HK-2 (cell line): ENCODE measurements around the gene NECAB2.

ENCODE experiments used
- DNase-seq: peaks from one replicate; pipeline ENCODE4 v3.0.0-alpha.2; 2018; ENCODE audit not compliant: unreplicated experiment

NECAB2 gene

DNA sequence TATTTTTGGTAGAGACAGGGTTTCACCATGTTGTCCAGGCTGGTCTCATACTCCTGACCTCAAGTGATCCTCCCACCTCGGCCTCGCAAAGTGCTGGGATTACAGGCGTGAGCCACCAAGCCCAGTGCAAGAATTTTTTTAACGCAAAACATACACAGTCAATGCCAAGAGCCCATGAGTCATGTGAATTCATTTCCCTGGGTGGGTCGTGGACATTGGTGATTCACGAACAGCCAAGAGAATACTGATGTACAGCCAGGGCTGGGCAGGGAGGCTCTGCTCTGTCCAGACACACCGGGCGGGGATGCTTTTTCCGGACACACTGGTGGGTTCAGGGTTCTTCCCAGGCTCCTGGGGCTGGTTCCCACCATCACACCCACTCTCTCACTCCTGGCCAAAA lies 56.8 kb downstream of the NECAB2 start:
- DNase-seq = no peak

DNA sequence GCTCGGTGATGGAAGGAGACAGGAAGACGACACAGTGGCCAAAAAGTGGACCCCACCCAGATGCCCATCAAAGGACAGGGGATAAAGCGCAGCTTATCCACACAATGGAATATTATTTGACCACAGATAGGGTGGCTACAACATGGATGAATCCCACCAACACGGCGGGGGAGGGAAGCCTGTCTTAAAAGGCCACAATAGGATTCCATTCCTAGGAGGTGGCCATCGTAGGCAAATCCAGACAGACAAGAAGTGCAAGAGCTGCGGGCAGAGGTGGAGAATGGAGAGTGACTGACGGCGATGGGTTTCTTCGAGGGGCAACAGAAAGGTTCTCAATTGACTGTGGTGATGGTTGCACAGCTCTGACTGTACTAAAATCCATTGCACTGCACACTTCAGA lies 58.6 kb downstream of the NECAB2 start:
- DNase-seq = no peak

DNA sequence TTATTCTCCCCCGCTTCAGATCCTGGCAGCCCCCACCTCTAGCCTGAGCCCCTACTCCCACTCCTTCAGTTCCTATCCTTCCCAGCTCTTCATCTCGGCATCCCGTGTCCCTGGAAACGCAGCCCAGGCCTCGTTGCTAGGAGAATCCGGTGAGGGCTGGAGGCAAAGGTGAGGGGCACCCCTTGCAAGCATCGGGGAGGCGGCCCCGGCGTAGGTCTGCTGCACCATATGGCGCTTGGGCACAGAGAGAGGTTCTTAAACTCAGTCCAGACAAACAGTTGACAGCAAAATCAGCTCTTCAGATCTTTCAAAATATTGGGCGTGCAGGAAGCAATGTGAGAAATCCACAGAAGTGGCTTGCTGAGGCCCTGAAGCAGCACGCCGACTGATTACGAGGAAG lies 59.6 kb downstream of the NECAB2 start:
- no peak for DNase-seq

DNA sequence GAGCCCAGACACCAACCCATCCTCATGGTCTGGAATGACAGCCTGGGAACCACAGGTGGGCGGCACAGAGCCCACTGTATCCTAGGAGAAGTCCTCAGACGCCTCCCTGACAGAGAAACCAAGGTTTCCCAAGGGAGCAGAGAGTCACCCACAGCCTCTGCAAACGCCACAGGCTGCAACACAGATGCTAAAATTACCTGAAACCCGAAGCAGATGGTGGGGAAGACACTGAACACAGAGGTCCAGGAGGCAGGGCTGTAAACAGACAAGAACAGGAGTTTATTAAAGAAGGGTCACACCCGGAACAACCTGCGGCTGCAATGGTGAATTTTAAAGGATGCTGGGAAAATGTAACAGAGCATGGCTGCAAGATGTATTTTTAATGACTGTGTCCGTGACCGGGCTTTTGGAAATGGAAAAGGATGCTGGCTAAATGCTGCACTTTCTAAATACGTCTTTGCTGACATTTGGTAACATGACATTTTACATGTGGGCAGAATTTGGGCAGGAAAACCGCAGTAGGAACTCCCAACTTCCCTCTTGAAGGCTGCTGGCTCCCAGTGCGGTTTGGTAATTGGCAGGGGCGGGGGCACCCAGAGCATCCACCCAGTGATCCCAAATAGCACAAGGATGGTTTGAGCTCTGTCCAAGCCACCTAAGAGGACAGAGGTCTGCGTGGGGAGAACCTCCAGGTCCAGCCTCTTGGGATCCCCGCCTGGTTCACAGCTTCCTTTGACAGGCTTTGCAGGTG lies 61.4 kb downstream of the NECAB2 start:
- no peak for DNase-seq

DNA sequence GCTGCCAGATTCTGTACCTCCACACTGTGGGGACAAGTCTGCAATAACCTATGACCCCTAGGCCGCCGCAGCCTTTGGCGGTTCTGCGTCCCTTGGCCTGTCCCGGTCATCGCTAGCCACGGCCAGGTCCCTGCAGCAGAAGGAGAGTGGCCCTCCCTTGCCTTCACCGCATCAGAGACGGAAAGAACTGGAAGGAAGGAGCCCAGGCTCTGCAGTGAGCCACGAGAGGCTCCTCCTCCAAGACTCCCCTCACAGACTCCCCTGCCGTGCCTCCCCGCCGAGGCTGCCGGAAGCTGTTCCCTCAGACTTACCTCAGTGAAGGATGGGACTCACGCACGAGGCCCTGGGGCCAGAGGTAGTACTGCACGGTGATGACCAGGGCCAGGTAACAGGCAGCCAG lies 63.5 kb downstream of the NECAB2 start:
- DNase-seq = no peak

DNA sequence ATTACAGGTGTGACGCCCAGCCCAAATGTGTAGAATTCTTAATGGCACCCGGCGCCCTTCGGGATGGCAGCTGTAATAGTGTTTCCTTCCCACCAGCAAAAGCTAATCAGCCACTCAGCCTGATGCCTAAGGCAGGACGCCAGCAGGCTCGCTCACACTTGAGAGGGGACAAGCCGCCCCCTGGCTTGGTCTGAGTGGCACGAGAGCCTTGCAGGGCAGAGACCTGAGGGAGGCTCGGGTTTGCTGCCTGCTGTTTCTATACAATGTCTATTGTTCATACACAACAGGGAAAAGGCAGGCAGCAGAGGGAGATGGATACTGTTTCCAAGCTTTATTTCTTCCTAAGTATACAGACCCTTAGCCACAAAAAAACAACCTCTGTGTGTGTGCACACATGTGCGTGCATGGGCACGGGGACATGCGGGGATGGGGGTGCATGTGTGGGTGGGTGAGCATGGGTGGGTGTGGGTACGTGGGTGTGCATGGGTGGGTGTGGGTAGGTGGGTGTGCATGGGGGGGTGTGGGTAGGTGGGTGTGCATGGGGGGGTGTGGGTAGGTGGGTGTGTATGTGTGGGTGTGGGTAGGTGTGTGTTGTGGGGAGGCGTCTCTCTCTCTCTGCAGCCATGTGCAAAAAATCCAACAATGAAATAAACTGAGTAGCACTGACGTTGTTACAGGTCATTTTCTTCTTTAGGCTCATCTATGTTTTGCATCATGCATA lies 64.6 kb downstream of the NECAB2 start:
- no peak for DNase-seq

DNA sequence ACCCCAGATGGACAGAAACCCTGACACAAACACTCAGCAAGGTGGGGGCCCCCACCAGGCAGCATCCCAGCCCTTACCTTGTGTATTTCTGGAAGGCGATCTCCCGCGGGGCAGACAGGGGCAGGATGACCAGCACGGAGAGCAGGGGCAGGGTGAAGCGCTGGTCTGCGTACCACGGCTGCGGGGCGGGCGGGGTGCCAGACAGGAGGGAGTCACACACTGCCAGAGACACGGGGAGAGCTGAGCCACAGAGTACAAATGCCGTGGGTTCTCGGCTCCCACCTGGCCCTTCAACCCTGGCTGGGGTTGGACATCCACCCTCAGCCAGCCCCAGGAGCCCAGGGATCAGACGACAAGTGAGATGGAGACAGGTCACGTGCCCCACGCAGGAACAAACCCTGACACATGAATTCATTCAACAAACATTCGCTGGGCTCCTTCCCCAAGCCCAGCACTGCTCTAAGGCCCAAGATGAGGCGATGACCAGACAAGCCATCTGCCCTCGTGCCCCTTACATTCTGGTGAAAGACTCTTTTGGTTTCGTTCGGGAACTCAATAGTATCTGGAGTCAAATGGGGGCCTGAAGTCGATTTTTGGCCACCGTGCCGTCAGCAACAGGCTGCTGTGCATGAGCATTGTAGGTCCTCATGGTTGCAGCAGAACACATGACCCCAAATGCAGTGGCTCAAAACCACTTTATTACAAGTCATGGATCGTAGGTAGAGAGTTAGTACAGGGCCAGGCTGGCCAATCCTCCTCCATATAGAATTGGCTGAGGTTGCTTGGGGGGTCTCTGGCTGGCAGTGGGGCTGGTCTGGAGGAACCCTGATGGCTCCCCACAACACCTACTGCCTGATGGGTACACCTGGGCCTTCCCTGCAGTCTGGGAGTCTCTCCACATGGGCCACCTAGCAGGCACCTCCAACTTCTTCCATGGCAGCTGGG lies 65.5 kb downstream of the NECAB2 start:
- no peak for DNase-seq

DNA sequence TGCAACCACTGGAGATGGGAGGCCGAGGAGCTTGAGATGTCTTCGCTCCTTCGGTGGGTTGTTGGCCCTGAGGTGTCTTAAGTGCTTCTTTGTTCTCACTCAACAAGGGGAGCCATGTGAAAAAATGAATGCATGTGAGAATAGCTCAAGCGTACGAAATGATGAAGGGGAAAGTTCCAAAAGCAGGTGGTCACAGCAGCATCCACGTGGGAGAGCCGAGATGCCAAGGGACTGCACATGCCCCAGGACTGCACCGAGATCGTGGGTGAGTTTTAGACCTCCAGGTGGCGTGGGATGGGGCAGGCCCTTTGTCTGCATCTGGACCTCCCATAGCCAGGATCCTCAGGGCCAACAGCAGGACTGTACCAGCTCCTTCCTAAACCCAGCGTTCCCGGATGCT lies 66.5 kb downstream of the NECAB2 start:
- no peak for DNase-seq

DNA sequence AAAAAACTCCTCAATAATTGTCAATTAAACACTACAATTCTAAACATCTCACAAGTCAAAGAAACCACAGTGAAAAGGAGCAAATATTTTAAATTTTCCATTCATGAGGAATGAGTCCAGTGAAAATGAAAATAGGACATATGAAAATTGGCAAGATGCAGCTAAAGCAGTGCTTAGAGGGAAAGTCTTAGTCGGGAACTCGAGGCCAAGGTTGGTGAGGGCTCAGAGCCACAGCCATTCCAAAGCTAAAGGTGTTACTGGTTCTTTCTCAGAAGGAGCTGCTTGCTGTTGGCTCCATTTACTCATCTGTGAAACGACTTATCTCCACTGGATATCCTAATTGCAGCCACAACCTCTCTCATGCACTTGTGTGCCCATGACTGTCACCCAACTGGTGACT lies 68.1 kb downstream of the NECAB2 start:
- DNase-seq = no peak

DNA sequence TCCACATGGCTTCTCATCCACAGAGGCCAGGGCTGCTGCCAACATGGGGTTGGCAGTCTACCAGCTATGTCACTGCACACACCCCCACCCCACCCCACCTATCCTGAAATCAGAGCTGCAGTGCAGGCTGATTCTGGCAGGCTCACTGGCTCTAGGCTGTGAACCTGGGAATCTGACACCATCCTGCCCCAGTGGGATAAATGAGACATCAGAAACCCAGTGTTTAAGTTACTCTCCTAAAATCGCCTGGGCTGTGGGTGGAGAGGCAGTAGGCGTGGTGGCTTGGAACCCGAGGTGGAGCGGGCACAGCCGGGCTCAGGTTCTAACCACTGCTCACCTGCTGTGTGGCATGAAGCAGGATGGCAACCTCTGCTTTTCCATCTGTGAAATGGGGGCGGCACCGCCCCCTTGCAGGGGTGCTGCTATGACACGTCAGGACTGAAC lies 69.0 kb downstream of the NECAB2 start:
- no peak for DNase-seq

DNA sequence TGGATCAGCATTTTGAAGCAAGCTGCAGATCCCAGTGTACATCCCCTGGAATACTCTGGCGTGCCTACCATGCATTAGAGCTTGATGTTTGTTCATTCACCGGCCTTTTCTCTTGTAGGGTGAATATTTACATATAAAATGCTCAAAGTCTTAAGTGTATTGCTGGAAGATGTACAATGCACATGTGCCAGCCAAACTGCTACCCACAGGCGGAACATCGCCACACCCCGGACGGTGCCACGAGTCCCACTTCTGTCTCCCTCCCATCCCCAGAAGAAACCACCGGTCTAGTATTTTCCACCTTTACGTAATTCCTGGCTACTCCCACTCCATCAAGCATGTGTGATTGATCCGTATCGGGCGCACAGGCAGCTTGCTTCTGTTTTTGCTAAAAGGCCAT lies 70.4 kb downstream of the NECAB2 start:
- no peak for DNase-seq

DNA sequence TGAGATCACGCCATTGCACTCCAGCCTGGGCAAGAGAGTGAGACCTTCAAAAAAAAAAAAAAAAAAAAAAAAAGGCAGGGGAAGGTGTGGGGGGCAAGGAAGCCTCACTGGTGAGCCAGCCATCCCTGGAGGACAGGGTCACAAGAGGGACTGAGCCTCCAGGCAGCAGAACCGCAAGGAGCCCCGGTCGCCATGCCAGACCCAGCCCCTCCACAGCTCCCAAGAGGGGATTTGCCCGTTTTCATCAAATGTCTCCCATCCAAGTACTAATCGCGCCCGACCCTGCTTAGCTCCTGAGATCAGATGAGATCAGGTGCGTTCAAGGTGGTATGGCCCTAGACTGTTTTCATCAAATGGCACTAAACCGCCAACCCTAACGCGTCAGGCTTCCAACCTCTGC lies 71.7 kb downstream of the NECAB2 start:
- DNase-seq = no peak

DNA sequence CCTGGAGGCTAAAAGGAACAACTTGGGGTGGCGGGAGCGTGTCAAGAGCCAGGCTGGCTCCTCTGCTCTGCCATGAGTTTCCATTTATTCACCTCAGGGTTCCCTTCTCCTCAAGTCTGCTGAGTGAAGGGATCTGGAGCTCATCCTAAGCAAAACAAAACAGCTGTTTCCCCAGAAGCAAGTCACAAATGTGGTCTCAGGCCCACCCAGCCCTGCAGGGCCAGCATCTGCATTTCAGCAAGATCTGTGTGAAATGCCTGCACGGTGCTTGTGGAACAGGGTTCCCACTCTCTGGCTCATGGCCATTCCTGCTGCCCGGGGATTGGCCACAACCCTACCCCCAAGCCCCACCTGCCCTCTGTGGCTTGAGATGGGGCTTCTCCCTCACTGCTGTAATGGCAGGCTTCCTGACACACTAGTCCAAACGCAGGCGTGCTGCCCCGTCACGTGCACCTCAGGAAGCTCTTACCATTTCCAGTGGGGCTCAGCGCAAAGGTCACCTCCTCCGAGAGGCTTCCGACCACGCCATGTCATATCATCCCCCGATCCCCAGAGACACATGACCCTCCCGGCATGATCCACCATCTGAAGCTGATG lies 72.3 kb downstream of the NECAB2 start:
- DNase-seq = no peak

DNA sequence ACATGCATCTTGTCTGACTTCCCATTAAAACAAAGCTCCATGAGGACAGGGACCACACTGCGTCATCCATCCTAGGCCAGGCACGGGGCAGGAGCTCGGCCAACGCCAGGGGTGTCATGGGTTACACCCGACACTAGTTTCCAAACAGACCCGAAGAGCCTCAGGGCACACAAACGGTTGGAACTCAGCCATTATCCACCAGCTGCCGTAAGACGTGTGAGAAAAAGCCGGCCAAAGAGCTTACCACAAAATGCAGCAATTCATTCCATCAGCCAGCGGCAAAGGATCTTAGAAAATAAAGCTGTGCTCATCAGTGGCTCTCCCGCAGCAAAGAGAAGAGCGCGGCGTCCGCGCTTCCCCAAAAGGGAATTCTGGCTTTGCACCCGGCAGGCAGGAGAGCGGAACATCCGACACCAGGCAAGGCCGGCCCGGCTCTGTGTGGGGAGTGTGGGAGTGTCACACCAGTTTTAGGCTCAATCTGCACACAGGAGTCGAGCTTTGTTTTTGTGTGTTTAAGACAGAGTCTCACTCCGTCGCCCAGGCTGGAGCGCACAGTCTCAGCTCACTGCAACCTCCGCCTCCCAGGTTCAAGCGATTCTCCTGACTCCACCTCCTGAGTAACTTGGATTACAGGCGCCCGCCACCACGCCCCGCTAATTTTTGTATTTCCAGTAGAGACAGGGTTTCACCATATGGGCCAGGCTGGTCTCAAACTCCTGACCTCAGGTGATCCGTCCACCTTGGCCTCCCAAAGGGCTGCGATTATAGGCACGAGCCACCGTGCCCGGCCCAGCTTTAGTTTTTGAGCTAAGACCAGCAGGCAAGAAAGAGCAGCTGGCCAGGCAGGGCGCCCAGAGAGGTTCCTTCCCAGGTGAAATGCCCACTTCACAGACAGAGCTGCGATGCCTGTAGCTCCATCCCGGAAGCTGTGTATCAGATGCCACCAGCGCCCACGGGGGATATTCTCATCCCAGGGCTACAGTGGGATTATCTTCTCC lies 73.1 kb downstream of the NECAB2 start:
- no peak for DNase-seq

DNA sequence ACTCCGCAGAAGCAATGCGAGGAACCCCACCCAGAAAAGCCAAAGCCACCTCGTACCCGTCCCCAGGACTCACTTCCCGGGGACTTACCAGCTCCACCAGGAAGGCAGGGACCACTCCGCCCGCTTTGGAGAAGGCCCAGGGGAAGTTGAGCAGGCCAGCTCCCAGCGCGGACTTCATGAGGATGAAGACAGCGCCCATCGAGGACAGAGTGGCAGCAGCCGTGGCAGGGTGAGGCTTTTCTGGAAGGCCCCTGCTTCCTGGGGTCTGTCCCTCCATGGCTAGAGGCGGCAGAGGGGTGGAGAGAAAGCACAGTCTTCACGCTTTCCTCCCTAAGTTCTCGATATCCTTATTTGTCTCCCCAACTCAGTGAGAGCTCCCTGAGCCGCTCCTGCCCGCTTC lies 73.8 kb downstream of the NECAB2 start:
- DNase-seq = no peak

DNA sequence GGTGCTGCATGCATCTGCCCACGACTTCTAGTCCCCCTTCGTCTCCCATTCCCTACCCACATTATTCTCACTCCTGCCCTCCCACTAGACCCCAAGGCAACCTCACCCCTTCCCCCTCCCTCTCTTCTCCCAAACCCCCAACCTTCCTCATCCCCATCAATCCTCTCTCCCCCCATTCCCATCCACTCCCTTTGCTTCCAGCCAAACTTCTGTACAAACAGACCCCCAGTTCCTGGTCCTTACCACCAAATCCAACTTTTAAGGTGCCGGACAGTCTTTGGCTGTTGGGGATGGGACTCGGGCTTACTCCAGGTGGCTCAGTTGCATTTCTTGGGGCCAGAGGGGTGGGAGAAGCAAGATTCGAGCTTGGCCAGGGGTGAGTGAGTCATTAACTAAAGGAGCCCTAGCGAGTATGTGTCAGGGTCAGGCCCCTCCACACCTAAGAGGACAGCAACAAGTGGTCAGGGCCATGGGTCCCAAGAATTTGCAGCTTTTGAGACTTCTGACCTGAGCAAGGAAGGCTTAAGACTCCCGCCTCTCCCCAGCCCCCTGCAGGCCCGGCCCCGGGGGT lies 74.3 kb downstream of the NECAB2 start, which contains the start of gene SLC38A8:
Gene SLC38A8, minus strand, starts transcription at position 488 of the 571 bp plus-strand sequence. CDS start 638 bp downstream, outside the sequence.
- no peak for DNase-seq

DNA sequence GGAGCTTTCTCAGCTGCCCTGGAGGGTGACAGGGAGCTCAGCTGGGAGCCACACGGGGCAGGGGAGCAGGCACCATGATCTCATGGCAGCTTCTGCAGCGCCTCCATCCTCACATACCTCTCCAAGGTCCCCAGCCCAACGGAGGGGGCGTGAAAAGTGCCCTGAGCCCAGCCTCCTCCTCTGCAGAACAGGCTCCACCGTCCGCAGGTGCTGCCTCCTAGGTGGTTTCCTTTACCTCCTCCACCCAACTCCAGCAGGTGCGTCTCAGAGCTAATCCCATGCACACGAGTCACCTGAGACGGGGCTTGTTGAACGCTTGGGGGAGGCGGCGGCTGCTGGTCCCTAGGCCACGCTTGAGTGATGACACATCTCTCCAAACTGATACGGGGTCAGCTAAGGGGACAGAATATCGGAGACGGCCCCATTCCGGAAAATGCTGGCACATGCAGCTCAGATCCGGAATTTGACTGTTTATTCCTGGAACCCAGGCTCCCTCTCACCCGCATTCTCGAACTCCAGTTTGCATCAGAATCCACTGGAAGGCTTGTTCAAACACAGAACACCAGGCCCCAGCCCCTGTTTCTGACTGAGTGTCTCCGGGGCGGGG lies 74.9 kb downstream of the NECAB2 start:
- no peak for DNase-seq

DNA sequence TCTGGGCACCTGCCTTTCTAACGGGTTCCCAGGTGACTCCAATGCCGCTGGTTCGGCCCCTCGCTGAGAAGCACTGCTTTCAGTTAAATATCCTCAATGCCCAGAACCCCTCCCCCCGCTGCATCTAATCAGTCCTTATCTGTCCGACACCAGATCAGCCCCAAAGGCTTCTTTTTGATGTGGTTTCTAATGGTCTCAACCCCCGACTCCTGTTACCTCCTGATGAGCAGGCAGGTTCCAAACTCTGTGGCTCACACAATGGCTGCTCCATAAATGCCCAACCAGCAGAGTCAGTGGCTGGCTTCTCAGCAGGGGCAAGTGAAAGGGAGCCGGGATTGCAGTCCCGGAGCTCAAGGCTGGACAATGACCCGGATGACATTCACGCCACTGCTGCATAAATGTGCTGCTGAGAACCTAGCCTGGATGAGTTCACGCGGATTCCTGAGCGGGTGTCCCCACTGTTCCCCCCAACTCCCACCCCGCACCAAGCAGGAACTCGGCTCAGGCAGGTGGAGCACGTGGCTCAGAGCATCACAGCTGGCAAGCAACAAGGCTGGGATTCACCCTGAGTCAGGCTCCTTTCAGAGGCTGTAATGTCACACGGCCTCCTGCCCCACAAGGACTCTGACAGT lies 75.6 kb downstream of the NECAB2 start:
- DNase-seq = no peak

DNA sequence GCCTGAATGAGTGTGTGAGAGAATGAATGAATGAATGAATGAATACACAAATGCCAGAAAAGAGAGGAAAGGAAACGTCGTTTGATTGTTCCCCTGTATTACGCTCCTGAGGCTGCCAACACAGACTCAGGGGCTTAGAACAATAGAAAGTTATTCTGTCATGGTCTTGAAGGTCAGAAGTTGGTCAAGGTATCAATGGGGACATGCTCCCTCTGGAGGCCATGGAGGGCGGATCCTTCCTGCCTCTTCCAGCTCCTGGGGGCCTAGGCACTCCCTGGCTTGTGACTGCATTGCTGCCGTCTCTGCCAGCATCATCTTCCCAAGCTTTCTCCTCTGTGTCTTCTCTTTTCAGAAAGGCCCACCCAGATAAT lies 76.1 kb downstream of the NECAB2 start:
- DNase-seq = peak; percentile 49
